K562 (cell line): ENCODE data around the gene YPEL3. TPM values are rescaled to one million over a fixed set of nuclear protein-coding genes. Genes with fewer than 3 reads are reported as not detected.

Experiments used
- DACH1 ChIP-seq: fragments of 450-650 bp; IDR thresholded peaks from 2 replicates; pipeline ENCODE4 v1.6.1; 2018; ENCODE audit not compliant: partially characterized antibody
- GATAD2B ChIP-seq: fragments of 450-650 bp; IDR thresholded peaks from 2 replicates; pipeline ENCODE4 v1.6.1; 2017; ENCODE audit warnings: mild to moderate bottlenecking, borderline replicate concordance
- IFI16 ChIP-seq: fragments of 250-450 bp; sonication (Bioruptor Pico); IDR thresholded peaks from 2 replicates; pipeline ENCODE4 v2.1.2; 2022; ENCODE audit warnings: mild to moderate bottlenecking, inconsistent platforms
- NR2C1 ChIP-seq, 2 experiments: fragments of 450-650 bp; IDR thresholded peaks; 2 replicates each; pipeline ENCODE4 v1.6.1; 2017; ENCODE audit warnings: mild to moderate bottlenecking in 2 of 2, antibody characterized with exemption in 1 of 2, inconsistent platforms in 1 of 2, missing compliant biosample characterization in 1 of 2, missing genetic modification characterization in 1 of 2
- SIX5 ChIP-seq, 2 experiments: IDR thresholded peaks; 2 replicates each; pipeline ENCODE4 v1.6.1; 2011; ENCODE audit warnings: low read length in 2 of 2, borderline replicate concordance in 1 of 2, low read depth in 1 of 2, mild to moderate bottlenecking in 1 of 2, moderate library complexity in 1 of 2; ENCODE audit not compliant: insufficient read depth in 1 of 2
- YBX1 ChIP-seq: fragments of 450-650 bp; IDR thresholded peaks from 2 replicates; pipeline ENCODE4 v1.7.1; 2016; ENCODE audit warnings: mild to moderate bottlenecking
- ZFPM2 ChIP-seq: fragments of 250-450 bp; sonication (Bioruptor Pico); IDR thresholded peaks from 2 replicates; pipeline ENCODE4 v1.5.1; 2022; ENCODE audit warnings: mild to moderate bottlenecking
- ZNF253 ChIP-seq: fragments of 250-450 bp; sonication (Bioruptor Pico); conservative IDR thresholded peaks from 2 replicates; pipeline ENCODE4 v1.6.1; 2021; ENCODE audit warnings: mild to moderate bottlenecking
- ZNF280A ChIP-seq: fragments of 450-650 bp; IDR thresholded peaks from 2 replicates; pipeline ENCODE4 v1.6.1; 2018; ENCODE audit warnings: mild to moderate bottlenecking, low read depth; ENCODE audit not compliant: partially characterized antibody
- ZNF57 ChIP-seq: fragments of 450-650 bp; formaldehyde crosslinking; IDR thresholded peaks from 2 replicates; pipeline ENCODE4 v1.4.0; 2020; ENCODE audit warnings: mild to moderate bottlenecking, moderate library complexity
- ZNF766 ChIP-seq: fragments of 200-800 bp; sonication (Bioruptor generic); conservative IDR thresholded peaks from 2 replicates; pipeline ENCODE4 v1.6.1; 2016; ENCODE audit warnings: missing genetic modification characterization, missing compliant biosample characterization
- polyA plus RNA-seq, 8 experiments: library from polyadenylated mRNA; depleted of rRNA in 4 of 8; stranded (reverse) in 5 of 8; unstranded in 3 of 8; fragments of >200 nt; fragmentation: Nextera tagmentation in 2 of 8; fragmentation: Illumina TruSeq in 1 of 8; extraction: Ambion mirVana in 2 of 8; extraction: Trizol in 1 of 8; gene quantifications; 2 replicates each; pipeline versions ENCODE4 v1.2.1 to v1.2.3, GENCODE V29; 2011 to 2014; ENCODE audit warnings: inconsistent platforms in 1 of 8, missing spikeins in 1 of 8
- total RNA-seq, 7 experiments: library from RNA; depleted of rRNA in 6 of 7; stranded (reverse); fragments of >200 nt in 6 of 7; fragmentation: Illumina TruSeq in 2 of 7; extraction: Trizol in 2 of 7; gene quantifications; 2 replicates each; pipeline versions ENCODE4 v1.2.1 to v1.2.3, GENCODE V29; 2011 to 2021; ENCODE audit warnings: low replicate concordance in 1 of 7

Gene YPEL3
- total and polyA plus RNA-seq, 9 of the 15 experiments (the other 6 are each of a cell fraction or from before 2014, with no cell fraction given): 0.41 to 15.0 (median 2.9) TPM

GRCh38 chr16:30065102-30065942 lies 30.7 kb downstream of the YPEL3 start, which contains the start of gene ALDOA (continued):
- TF ChIP-seq SIX5 (IDR thresholded peaks at IDR 0.05; ENCODE audit: borderline replicate concordance in 1 of 2, insufficient read depth in 1 of 2, low read depth in 1 of 2, low read length in 2 of 2): 0 out of 4 replicates have a peak, but pooled peaks of 1 of the 2 experiments have one; percentile 10
- no peak for TF ChIP-seq YBX1
- peak; percentile 7 for TF ChIP-seq DACH1
- peak; percentile 71 for TF ChIP-seq GATAD2B
- no peak for TF ChIP-seq ZFPM2 (CRISPR knock-in tag)
- no peak for TF ChIP-seq IFI16 (CRISPR knock-in tag)
- no peak; the same call in 1 of the 2 replicates for TF ChIP-seq ZNF57 (CRISPR knock-in tag)
- no peak for TF ChIP-seq ZNF280A
- no peak for TF ChIP-seq NR2C1 (IDR thresholded peaks at IDR 0.05)
- TF ChIP-seq NR2C1 (tag; IDR thresholded peaks at IDR 0.05): no peak
- TF ChIP-seq ZNF253 (CRISPR knock-in tag): no peak
- peak; percentile 52; the same call in 1 of the 2 replicates for TF ChIP-seq ZNF766
- TF ChIP-seq, all 486 proteins: peak for 204
